ENCODE data around the gene DLGAP1.

DLGAP1 gene

GRCh38 chr18:3471141-3471648 lies 983.9 kb downstream of the DLGAP1 start:
- in situ Hi-C loops (cut with MboI; ENCODE audit: low sequenced_read_pairs, unreplicated experiment): no loop called here
- no peak for TF ChIP-seq CTCF (IDR thresholded peaks at IDR 0.05; ENCODE audit: borderline replicate concordance, control extremely low read depth, extremely low read depth, insufficient read depth, missing control alignments)
- DNase-seq (ENCODE audit: low spot score): no peak

GRCh38 chr18:3468833-3469232 lies 986.3 kb downstream of the DLGAP1 start:
- no peak for DNase-seq (ENCODE audit: low spot score)
- TF ChIP-seq CTCF (IDR thresholded peaks at IDR 0.05; ENCODE audit: borderline replicate concordance, control extremely low read depth, extremely low read depth, insufficient read depth, missing control alignments): no peak
- in situ Hi-C loops (cut with MboI; ENCODE audit: low sequenced_read_pairs, unreplicated experiment): no loop called here

GRCh38 chr18:3468066-3468705 lies 986.9 kb downstream of the DLGAP1 start:
- DNase-seq (ENCODE audit: low spot score): no peak
- in situ Hi-C loops (cut with MboI; ENCODE audit: low sequenced_read_pairs, unreplicated experiment): no loop called here
- no peak for TF ChIP-seq CTCF (IDR thresholded peaks at IDR 0.05; ENCODE audit: borderline replicate concordance, control extremely low read depth, extremely low read depth, insufficient read depth, missing control alignments)

- DNase-seq (ENCODE audit: low spot score): no peak
- TF ChIP-seq CTCF (IDR thresholded peaks at IDR 0.05; ENCODE audit: borderline replicate concordance, control extremely low read depth, extremely low read depth, insufficient read depth, missing control alignments): no peak
- in situ Hi-C loops (cut with MboI; ENCODE audit: low sequenced_read_pairs, unreplicated experiment): no loop called here
These were observed 988.2 kb downstream of the DLGAP1 start for GRCh38 chr18:3466872-3467271.

GRCh38 chr18:3466045-3466444 lies 989.1 kb downstream of the DLGAP1 start:
- no peak for TF ChIP-seq CTCF (IDR thresholded peaks at IDR 0.05; ENCODE audit: borderline replicate concordance, control extremely low read depth, extremely low read depth, insufficient read depth, missing control alignments)
- in situ Hi-C loops (cut with MboI; ENCODE audit: low sequenced_read_pairs, unreplicated experiment): no loop called here
- no peak for DNase-seq (ENCODE audit: low spot score)

GRCh38 chr18:3463051-3463450 lies 992.1 kb downstream of the DLGAP1 start:
- DNase-seq (ENCODE audit: low spot score): no peak

More at GRCh38 chr18:3463051-3463450, 992.1 kb downstream of the DLGAP1 start:
- in situ Hi-C loops (cut with MboI; ENCODE audit: low sequenced_read_pairs, unreplicated experiment): no loop called here
- TF ChIP-seq CTCF (IDR thresholded peaks at IDR 0.05; ENCODE audit: borderline replicate concordance, control extremely low read depth, extremely low read depth, insufficient read depth, missing control alignments): no peak
